Neural cell (in vitro differentiated cells): ENCODE data around the gene PFKL. TPM values are rescaled to one million over a fixed set of nuclear protein-coding genes. Genes with fewer than 3 reads are reported as not detected.

Source experiments
- H2AFZ ChIP-seq: fragments of 200-600, 300-800 bp; sonication (generic), shearing (Covaris generic); 2 replicates; pipeline ENCODE4 v1.6.0; 2014; ENCODE audit warnings: low read depth, mild to moderate bottlenecking, antibody characterized with exemption, low read length, moderate library complexity
- H3F3A ChIP-seq: fragments of 200-600 bp; shearing (Covaris generic); 2 replicates; pipeline ENCODE4 v1.6.1; 2016; ENCODE audit warnings: mild to moderate bottlenecking, moderate library complexity, mixed read lengths, antibody characterized with exemption, low read length; ENCODE audit not compliant: insufficient read depth, poor library complexity, severe bottlenecking
- H3K27ac ChIP-seq: fragments of 200-600, 300-800 bp; sonication (generic), shearing (Covaris generic); 2 replicates; pipeline ENCODE4 v1.5.1; 2014; ENCODE audit warnings: mild to moderate bottlenecking, low read length, moderate library complexity
- H3K27me3 ChIP-seq: fragments of 300-800, 200-600 bp; sonication (generic), shearing (Covaris generic); 2 replicates; pipeline ENCODE4 v1.6.0; 2014; ENCODE audit warnings: mild to moderate bottlenecking, low read depth, low read length, moderate library complexity; ENCODE audit not compliant: insufficient read depth
- H3K36me3 ChIP-seq: fragments of 300-800, 200-600 bp; sonication (generic), shearing (Covaris generic); 2 replicates; pipeline ENCODE4 v1.5.1; 2014; ENCODE audit warnings: mild to moderate bottlenecking, antibody characterized with exemption, low read length, moderate library complexity; ENCODE audit not compliant: insufficient read depth
- H3K4me2 ChIP-seq: fragments of 300-800, 200-600 bp; sonication (generic), shearing (Covaris generic); 2 replicates; pipeline ENCODE4 v1.6.0; 2014; ENCODE audit warnings: mild to moderate bottlenecking, low read length
- H3K4me3 ChIP-seq: fragments of 300-800, 200-600 bp; sonication (generic), shearing (Covaris generic); 2 replicates; pipeline ENCODE4 v1.5.1; 2014; ENCODE audit warnings: mild to moderate bottlenecking, low read length, moderate library complexity
- H3K79me2 ChIP-seq: fragments of 200-600 bp; shearing (Covaris generic); replicated peaks from 2 replicates; pipeline ENCODE4 v1.6.0; 2014; ENCODE audit warnings: mild to moderate bottlenecking, low read length, moderate library complexity; ENCODE audit not compliant: insufficient read depth
- H3K9ac ChIP-seq: fragments of 300-800, 200-600 bp; sonication (generic), shearing (Covaris generic); 2 replicates; pipeline ENCODE4 v1.6.1; 2016; ENCODE audit warnings: mild to moderate bottlenecking, low read length, mixed read lengths
- H3K9me2 ChIP-seq: fragments of 200-600 bp; shearing (Covaris generic); 2 replicates; pipeline ENCODE4 v1.6.1; 2016; ENCODE audit warnings: mild to moderate bottlenecking, low read length, mixed read lengths; ENCODE audit not compliant: insufficient read depth
- H3K9me3 ChIP-seq: fragments of 200-600, 300-800 bp; sonication (generic), shearing (Covaris generic); 2 replicates; pipeline ENCODE4 v1.6.1; 2016; ENCODE audit warnings: mild to moderate bottlenecking, mixed run types, low read length, moderate library complexity, mixed read lengths
- H4K20me1 ChIP-seq: fragments of 200-600 bp; shearing (Covaris generic); 2 replicates; pipeline ENCODE4 v1.6.1; 2016; ENCODE audit warnings: mild to moderate bottlenecking, mixed run types; ENCODE audit not compliant: insufficient read depth
- EP300 ChIP-seq: fragments of 450-650 bp; conservative IDR thresholded peaks from 2 replicates; pipeline ENCODE4 v1.6.1; 2014; ENCODE audit warnings: antibody characterized with exemption, mild to moderate bottlenecking, moderate library complexity; ENCODE audit not compliant: poor library complexity, severe bottlenecking
- EZH2 ChIP-seq: fragments of 200-600, 300-800 bp; shearing (Covaris generic), sonication (generic); IDR thresholded peaks from 2 replicates; pipeline ENCODE4 v1.6.1; 2014; ENCODE audit warnings: antibody characterized with exemption, low read length, borderline replicate concordance, mild to moderate bottlenecking; ENCODE audit not compliant: insufficient read depth, poor library complexity, severe bottlenecking
- MXI1 ChIP-seq: fragments of 450-650 bp; conservative IDR thresholded peaks from 2 replicates; pipeline ENCODE4 v1.6.1; 2014; ENCODE audit warnings: antibody characterized with exemption, mild to moderate bottlenecking; ENCODE audit not compliant: poor library complexity, severe bottlenecking
- POLR2AphosphoS5 ChIP-seq: IDR thresholded peaks from 2 replicates; pipeline ENCODE4 v1.6.1; 2012
- RAD21 ChIP-seq: fragments of 450-650 bp; conservative IDR thresholded peaks from 2 replicates; pipeline ENCODE4 v1.6.1; 2014; ENCODE audit warnings: antibody characterized with exemption, mild to moderate bottlenecking, moderate library complexity
- SMC3 ChIP-seq: fragments of 450-650 bp; conservative IDR thresholded peaks from 2 replicates; pipeline ENCODE4 v1.6.1; 2014; ENCODE audit warnings: antibody characterized with exemption, mild to moderate bottlenecking, moderate library complexity; ENCODE audit not compliant: poor library complexity
- TAF1 ChIP-seq: IDR thresholded peaks from 2 replicates; pipeline ENCODE4 v1.6.1; 2012; ENCODE audit warnings: low read depth
- polyA plus RNA-seq: library from polyadenylated mRNA; depleted of rRNA; stranded (reverse); fragments of >200 nt; gene quantifications from 2 replicates; pipeline ENCODE4 v1.2.3, GENCODE V29; 2014
- TF ChIP-seq, protein P1 (sequence below): fragments of 450-650 bp; IDR thresholded peaks from 2 replicates; pipeline ENCODE4 v1.5.1; 2014; ENCODE audit warnings: antibody characterized with exemption, mild to moderate bottlenecking, moderate library complexity; ENCODE audit not compliant: poor library complexity, severe bottlenecking
- TF ChIP-seq, protein P2 (sequence below): IDR thresholded peaks from 2 replicates; pipeline ENCODE4 v1.6.1; 2012; ENCODE audit warnings: borderline replicate concordance

Gene PFKL
- polyA plus RNA-seq, 1 donor from 2014 or later, result 79.6 TPM

DNA sequence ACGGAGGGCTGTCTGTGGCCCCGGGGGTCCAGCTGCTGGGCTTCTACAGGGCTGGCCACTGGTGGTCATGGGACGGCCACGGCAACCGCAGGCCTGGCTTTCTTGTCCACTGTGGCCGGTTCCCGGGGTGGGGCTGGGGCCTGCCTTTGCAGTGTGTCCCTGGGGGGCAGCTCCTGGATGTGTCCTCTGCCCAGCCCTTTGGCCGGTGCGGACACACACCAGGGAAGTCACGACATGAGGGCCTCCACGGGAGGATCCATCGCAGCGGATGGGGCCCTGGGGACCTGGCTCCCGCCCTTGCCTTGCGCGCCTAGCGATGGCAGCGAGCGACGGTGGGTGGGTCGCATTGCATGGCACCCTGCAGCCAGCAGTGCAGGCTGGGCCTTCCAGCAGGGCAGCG, 18.0 kb downstream of the PFKL start:
- Histone ChIP-seq H3F3A (no peaks in the 10 kb centered on the region), H3K4me3 (no peak overlapping the region), H3K4me2 (no peak overlapping the region), H3K27me3 (no peaks in the 10 kb centered on the region), H2AFZ (no peak overlapping the region), H3K36me3 (no peaks in the 10 kb centered on the region), H3K9me3 (no peaks in the 10 kb centered on the region), H3K9ac (no peak overlapping the region), H4K20me1 (no peaks in the 10 kb centered on the region), H3K79me2 (no peaks in the 10 kb centered on the region), H3K9me2 (no peaks in the 10 kb centered on the region), H3K27ac (no peak overlapping the region)
- TF ChIP-seq EP300, result no peak
- TF ChIP-seq, protein P1, sequence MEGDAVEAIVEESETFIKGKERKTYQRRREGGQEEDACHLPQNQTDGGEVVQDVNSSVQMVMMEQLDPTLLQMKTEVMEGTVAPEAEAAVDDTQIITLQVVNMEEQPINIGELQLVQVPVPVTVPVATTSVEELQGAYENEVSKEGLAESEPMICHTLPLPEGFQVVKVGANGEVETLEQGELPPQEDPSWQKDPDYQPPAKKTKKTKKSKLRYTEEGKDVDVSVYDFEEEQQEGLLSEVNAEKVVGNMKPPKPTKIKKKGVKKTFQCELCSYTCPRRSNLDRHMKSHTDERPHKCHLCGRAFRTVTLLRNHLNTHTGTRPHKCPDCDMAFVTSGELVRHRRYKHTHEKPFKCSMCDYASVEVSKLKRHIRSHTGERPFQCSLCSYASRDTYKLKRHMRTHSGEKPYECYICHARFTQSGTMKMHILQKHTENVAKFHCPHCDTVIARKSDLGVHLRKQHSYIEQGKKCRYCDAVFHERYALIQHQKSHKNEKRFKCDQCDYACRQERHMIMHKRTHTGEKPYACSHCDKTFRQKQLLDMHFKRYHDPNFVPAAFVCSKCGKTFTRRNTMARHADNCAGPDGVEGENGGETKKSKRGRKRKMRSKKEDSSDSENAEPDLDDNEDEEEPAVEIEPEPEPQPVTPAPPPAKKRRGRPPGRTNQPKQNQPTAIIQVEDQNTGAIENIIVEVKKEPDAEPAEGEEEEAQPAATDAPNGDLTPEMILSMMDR, result no peak
- TF ChIP-seq TAF1, result no peak
- no peak for TF ChIP-seq EZH2
- no peak for TF ChIP-seq POLR2AphosphoS5
- no peak for TF ChIP-seq SMC3
- no peak for TF ChIP-seq RAD21
- TF ChIP-seq, protein P2, sequence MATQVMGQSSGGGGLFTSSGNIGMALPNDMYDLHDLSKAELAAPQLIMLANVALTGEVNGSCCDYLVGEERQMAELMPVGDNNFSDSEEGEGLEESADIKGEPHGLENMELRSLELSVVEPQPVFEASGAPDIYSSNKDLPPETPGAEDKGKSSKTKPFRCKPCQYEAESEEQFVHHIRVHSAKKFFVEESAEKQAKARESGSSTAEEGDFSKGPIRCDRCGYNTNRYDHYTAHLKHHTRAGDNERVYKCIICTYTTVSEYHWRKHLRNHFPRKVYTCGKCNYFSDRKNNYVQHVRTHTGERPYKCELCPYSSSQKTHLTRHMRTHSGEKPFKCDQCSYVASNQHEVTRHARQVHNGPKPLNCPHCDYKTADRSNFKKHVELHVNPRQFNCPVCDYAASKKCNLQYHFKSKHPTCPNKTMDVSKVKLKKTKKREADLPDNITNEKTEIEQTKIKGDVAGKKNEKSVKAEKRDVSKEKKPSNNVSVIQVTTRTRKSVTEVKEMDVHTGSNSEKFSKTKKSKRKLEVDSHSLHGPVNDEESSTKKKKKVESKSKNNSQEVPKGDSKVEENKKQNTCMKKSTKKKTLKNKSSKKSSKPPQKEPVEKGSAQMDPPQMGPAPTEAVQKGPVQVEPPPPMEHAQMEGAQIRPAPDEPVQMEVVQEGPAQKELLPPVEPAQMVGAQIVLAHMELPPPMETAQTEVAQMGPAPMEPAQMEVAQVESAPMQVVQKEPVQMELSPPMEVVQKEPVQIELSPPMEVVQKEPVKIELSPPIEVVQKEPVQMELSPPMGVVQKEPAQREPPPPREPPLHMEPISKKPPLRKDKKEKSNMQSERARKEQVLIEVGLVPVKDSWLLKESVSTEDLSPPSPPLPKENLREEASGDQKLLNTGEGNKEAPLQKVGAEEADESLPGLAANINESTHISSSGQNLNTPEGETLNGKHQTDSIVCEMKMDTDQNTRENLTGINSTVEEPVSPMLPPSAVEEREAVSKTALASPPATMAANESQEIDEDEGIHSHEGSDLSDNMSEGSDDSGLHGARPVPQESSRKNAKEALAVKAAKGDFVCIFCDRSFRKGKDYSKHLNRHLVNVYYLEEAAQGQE, result no peak
- TF ChIP-seq MXI1, result no peak

DNA sequence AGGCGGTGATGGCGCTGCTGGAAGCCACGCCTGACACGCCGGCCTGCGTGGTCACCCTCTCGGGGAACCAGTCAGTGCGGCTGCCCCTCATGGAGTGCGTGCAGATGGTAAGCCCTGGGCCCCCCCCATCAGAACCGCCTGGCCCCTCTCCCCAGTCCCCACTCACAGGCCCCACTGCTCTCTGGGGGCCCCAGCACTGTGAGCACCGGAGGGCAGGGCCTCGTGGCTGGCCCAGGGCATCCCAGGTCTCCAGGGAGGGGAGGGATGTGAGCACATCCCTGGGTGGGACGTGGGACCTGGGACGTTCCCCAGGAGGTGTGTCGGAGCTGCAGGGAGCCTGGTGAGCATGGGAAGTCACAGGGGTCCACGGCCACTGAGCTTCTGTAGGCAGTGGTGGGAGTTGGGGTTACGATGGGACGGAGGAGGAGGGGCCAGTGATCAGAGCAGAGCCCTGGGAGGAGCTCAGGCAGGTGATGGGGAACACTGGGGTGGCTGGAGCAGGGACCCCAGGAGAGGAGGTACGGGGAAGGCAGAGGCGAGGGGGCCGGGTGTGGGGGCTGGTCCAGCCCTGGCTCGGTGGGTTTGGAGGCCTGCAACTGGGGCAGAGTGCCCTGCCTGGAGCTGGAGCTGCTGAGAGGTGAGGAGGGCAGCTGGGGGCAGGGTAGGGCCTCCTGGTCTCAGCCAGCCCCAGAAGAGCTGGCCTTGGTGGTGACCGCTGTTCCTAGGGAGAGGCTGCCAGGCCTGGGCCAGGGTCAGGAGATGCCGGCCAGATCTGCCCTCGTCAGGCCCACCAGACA, 18.8 kb downstream of the PFKL start:
- no peaks in the 10 kb centered on the region for H3K9me2 ChIP-seq
- no peaks in the 10 kb centered on the region for H3K9me3 ChIP-seq
- H3K36me3 ChIP-seq, result no peaks in the 10 kb centered on the region
- H3K4me3 ChIP-seq, result no peak overlapping the region
- TF ChIP-seq SMC3, result no peak
- TF ChIP-seq POLR2AphosphoS5, result no peak
- no peak for TF ChIP-seq RAD21
- no peak for TF ChIP-seq EP300
- no peak for TF ChIP-seq TAF1
- TF ChIP-seq, protein P1, result no peak
- no peak for TF ChIP-seq EZH2
- no peak for TF ChIP-seq MXI1
- TF ChIP-seq, protein P2, result no peak
- H3K27me3 ChIP-seq, result no peaks in the 10 kb centered on the region
- no peaks in the 10 kb centered on the region for H4K20me1 ChIP-seq
- H3K4me2 ChIP-seq, result no peak overlapping the region
- no peaks in the 10 kb centered on the region for H3K79me2 ChIP-seq
- no peaks in the 10 kb centered on the region for H3F3A ChIP-seq
- no peak overlapping the region for H2AFZ ChIP-seq
- H3K27ac ChIP-seq, result no peak overlapping the region
- H3K9ac ChIP-seq, result no peak overlapping the region
